ENCODE results near the gene TMEM82. TPM values are rescaled to one million over a fixed set of nuclear protein-coding genes. Genes with fewer than 3 reads are reported as not detected.
"Not testable (repeated sequence)": the region's sequence is repeated elsewhere in the genome, so short reads cannot be mapped to it uniquely, and the experiment has no call there.

The TMEM82 gene
- total RNA-seq, result not detected

- no peak for FAIRE-seq
- DNase-seq (ENCODE audit: low spot score in 2 of 2), result no peak
These were observed at the start of gene TMEM82 for GRCh38 chr1:15742339-15742801. Gene TMEM82, plus strand, starts transcription at chr1:15742499. Its CDS starts 61 bp downstream, at chr1:15742560.

GRCh38 chr1:15693371-15693770 lies 48.9 kb upstream of the TMEM82 start:
- FAIRE-seq (no peak), DNase-seq (ENCODE audit: low spot score in 2 of 2) (no peak)

- DNase-seq (ENCODE audit: low spot score in 2 of 2) (no peak), FAIRE-seq (no peak)
These were observed 45.3 kb upstream of the TMEM82 start for GRCh38 chr1:15696956-15697521.

- FAIRE-seq (no peak), DNase-seq (ENCODE audit: low spot score in 2 of 2) (no peak)
These were observed 44.1 kb upstream of the TMEM82 start for GRCh38 chr1:15698201-15698600.

DNA sequence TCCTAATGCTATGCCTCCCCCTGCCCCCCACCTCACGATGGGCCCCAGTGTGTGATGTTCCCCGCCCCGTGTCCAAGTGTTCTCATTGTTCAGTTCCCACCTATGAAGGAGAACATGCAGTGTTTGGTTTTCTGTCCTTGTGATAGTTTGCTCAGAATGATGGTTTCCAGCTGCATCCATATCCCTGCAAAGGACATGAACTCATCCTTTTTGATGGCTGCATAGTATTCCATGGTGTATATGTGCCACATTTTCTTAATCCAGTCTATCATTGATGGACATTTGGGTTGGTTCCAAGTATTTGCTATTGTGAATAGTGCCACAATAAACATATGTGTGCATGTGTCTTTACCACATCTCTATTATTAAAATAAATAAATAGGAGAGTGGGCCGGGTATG lies 43.0 kb upstream of the TMEM82 start:
- DNase-seq (ENCODE audit: low spot score in 2 of 2); FAIRE-seq: not testable (repeated sequence)

- FAIRE-seq (no peak), DNase-seq (ENCODE audit: low spot score in 2 of 2) (no peak)
These were observed 41.8 kb upstream of the TMEM82 start for GRCh38 chr1:15700508-15700907.

- no peak for DNase-seq (ENCODE audit: low spot score in 2 of 2)
- FAIRE-seq, result no peak
These were observed 40.5 kb upstream of the TMEM82 start for GRCh38 chr1:15701784-15702183.

- no peak for DNase-seq (ENCODE audit: low spot score in 2 of 2)
- no peak for FAIRE-seq
These were observed 39.4 kb upstream of the TMEM82 start for GRCh38 chr1:15702722-15703550.

DNA sequence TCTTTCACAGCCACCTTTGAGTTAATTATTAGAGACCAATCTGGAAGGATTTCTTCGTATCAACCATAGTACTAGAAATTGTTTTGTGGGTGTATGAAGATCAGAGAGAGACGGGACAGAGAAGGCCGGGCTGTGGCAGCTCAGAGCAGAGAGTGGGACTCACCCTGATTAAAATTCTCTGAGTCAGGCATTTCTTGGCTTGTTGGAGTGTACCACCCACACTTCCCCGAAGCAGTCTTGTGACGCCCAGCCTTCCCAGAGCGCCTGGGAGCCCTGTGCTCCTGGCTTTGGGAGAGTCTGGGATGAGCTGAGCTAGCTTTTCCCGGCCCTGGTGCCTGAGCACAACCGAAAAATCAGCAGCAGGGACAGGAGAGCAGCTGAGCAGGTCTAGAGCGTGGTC lies 38.7 kb upstream of the TMEM82 start:
- DNase-seq (ENCODE audit: low spot score in 2 of 2) (peak in 1 of 2 donors; percentile 75), FAIRE-seq (no peak)

DNA sequence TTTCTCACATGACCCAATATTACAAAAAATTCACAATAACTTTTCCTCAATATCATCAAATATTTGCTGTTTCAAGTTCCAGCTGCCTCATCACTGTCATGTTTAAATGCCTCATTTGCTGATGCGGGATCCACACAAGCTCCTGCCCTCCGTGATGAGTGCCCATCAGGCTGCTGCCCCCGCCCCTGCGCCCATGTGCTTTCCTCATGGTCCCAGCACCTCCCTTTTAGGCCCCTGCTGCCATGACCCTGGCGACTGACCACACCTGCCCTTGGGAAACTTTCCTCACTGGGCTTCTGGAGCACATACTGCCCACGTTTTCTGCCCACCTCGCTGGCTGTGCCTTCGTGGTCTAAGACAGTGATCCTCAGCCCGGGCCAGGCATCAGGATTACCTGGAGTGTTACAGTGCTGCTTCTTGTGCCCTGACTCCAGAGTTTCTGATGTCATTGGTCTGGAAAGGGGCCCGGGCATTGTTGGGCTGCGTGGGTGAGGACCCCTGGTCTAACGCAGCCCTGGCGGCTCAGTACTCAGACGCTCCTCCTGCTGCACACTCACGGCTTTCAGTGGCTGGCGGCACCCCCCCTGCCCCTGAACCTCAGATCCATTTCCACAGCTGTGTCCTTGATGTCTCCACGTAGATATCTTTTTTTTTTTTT lies 37.6 kb upstream of the TMEM82 start:
- no peak for FAIRE-seq
- DNase-seq (ENCODE audit: low spot score in 2 of 2), result no peak

DNA sequence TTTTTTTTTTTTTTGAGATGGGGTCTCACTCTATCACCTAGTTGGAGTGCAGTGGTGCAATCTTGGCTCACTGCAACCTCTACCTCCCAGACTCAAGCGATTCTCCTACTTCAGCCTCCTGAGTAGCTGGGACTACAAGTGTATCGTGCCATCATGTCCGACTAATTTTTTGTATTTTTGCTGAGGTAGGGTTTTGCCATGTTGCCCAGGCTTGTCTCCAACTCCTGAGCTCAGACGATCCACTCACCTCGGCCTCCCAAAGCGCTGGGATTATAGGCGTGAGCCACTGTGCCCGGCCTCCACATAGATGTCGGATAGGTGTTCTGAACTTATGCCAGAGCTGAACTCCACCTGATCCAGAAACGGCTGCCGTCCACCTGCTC lies 37.1 kb upstream of the TMEM82 start:
- DNase-seq (ENCODE audit: low spot score in 2 of 2) (no peak), FAIRE-seq (no peak)

DNA sequence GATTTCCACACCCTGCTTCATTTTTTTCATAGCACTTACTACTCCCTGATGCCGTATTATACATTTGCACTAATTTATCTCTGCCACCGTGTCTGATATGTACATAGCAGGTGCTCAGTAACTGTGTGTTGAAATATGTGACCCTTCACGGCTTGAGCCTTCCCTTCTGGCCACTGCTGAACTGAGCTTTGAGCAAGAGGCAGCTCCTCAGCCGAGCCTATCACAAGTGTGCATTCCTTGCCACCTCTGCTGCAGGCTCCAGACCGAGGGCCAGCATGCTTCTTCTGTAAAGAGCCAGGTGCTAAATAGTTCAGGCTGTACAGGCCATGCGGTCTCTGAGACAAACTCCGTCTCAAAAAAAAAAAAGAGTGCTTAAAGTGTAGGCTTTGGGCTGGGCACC lies 35.5 kb upstream of the TMEM82 start:
- no peak for DNase-seq (ENCODE audit: low spot score in 2 of 2)

GRCh38 chr1:15707239-15707925 lies 34.9 kb upstream of the TMEM82 start:
- FAIRE-seq, result no peak
- no peak for DNase-seq (ENCODE audit: low spot score in 2 of 2)

More for the DNA sequence above, 35.5 kb upstream of the TMEM82 start:
- FAIRE-seq, result no peak

DNA sequence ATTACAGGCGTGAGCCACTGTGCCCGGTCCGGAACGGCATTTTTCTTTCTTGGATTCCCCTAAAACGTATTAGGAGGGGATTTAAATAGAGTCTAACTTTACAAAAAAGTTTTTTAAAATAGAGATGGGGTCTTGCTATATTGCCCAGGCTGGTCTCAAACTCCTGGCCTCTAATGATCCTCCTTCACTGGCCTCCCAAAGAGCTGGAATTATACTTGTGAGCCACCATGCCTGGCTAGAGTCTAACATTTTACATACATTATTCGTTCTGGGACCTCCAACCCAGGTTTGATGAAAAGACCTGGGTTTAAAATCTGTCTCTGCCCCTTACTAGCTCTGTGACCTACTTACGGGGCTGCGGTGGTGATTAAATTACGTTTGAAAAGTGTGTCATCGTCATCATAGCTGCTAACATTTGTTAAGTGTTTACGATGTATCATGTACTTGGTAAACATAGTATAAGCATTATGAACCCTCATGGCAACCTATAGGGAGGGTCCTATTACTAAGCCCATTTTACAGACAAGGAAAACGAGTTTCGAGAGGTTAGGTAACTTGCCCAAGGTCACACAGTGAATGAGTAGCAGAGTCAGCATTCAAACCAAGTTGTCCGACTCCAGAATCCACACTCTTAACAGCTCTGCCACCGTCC lies 33.7 kb upstream of the TMEM82 start:
- no peak for FAIRE-seq
- DNase-seq (ENCODE audit: low spot score in 2 of 2), result no peak

- no peak for DNase-seq (ENCODE audit: low spot score in 2 of 2)
- FAIRE-seq, result no peak
These were observed 33.1 kb upstream of the TMEM82 start for GRCh38 chr1:15709226-15709625.

DNA sequence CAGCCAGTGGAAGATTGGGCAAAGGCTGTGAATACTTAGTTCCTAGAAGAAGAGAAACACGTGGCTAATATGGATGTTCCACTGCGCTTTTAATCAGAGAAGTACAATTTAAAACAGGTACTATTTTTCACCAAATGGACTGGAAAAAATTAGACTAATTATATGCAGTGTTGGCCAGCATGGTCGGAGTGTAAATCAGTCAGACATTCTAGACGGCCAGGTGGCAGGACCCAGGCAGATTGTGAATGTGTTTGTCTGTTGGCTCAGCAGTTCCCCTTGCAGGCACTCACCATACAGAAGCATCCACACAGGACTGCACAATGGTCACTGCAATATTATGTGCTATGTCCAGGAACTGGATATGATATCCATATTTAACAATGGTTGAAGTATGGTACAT lies 30.1 kb upstream of the TMEM82 start:
- DNase-seq (ENCODE audit: low spot score in 2 of 2) (no peak), FAIRE-seq (no peak)

DNA sequence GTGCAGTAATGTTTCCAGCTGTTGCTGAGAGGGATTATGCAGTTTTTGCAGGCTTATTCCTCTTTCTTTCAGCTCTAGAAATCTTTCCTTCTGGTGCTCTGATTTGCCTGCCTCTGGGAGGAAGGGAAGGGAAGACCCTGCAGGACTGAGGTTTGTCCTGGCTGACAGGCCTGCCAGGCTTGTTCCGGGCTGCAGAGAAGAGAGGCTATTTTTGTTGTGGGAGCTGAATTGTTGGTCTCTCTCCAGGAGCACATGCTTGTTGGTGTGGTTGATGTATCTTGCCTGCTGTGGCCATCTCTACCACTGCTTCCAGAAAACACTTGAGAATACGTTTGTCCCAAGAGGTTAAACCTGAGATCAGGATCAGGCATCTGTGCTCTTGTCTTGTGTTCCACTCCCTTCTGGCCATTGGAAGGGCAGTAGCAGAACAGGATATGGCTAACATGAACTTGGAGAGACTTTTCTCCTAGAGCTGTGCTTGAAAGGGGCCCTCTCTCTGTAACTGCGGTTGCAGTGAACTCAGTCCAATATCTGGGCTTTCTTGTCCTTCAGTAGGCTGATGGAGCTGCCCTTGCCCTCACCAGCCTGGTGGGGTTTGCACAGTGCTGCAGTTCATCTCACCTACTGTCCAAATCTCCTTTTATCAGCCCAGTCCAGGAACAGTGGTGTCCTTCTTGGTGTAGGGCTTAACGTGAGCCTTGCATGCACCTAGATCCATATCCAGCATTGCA lies 27.7 kb upstream of the TMEM82 start:
- no peak for DNase-seq (ENCODE audit: low spot score in 2 of 2)
- no peak for FAIRE-seq

GRCh38 chr1:15717418-15718125 lies 24.7 kb upstream of the TMEM82 start:
- FAIRE-seq (no peak), DNase-seq (ENCODE audit: low spot score in 2 of 2) (no peak)

GRCh38 chr1:15718199-15718601 lies 24.1 kb upstream of the TMEM82 start:
- DNase-seq (ENCODE audit: low spot score in 2 of 2) (no peak), FAIRE-seq (no peak)

Data from frontal cortex (tissue), 4 donors.